ENCODE results near the gene CACNA1S. TPM values are rescaled to one million over a fixed set of nuclear protein-coding genes. Genes with fewer than 3 reads are reported as not detected.
A peak's percentile ranks its signal among the peaks of the same experiment; 100 is the strongest.

CACNA1S gene
- total RNA-seq, 1 donor from 2014 or later: not detected

DNA sequence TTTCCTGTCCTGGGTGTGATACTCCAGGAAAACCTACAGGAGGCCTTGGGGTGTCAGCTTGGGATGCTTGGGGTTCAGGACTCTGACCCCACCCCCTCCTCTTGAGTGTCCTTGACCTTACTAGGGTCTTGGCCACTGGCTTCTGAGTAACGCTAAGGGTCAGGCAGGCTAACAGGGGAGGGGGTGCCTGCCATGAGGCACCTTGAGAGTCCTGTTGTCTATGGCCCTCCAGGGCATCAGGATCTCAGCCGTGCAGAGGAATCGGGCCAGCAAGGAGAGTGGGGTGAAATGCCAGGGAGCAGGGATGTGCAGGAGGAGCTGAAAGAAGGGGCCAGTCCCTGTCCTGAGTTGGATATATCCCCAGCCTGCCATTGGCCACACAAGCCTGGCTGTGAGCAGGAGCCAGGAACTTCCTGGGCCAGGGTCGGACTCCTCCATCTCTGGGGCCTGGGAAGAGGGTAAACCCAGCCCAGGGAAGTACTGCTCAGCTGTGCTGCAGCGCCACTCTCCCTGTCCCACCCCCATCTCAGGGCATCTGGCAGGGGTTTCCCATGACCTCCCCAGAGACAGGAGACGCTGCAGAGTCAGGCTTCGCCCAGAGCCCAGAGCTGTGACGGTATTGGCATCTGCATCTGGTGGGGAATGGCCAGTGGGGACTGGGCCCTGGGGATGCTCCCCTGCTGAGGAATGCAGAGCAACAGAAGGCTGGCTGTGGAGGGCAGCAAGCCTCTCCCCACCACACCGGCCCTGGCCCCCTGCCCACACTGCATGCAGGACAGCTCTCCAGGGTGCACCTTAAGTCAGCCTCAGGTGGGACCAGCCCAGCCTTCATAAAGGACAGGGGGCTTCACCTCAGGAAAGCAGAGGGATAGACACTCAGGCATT lies 95.0 kb downstream of the CACNA1S start:
- DNase-seq (ENCODE audit: low spot score): peak; percentile 45
- ATAC-seq: no peak

DNA sequence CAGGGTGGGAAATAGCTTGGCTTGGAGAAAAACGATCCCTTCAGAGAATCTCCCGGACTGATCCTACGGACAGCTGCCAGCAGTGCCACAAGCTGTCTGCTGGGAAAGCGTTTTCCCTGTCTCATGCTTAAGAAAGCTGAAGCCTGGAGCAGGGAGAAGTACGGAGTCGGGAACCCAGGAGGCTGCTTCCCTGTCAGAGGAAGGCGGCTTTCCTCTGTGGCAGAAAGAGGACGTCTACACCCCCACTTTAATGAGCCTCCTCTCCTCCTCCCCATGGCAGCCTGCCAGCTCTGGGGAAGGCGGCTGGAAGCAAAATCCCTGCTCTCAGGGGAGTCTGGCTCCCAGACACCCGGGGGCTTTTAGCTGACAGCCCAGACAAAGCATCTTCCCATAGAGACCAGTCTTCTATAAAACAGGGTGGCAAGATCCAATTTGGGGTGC lies 96.0 kb downstream of the CACNA1S start:
- ATAC-seq (no peak), DNase-seq (ENCODE audit: low spot score) (no peak)

DNA sequence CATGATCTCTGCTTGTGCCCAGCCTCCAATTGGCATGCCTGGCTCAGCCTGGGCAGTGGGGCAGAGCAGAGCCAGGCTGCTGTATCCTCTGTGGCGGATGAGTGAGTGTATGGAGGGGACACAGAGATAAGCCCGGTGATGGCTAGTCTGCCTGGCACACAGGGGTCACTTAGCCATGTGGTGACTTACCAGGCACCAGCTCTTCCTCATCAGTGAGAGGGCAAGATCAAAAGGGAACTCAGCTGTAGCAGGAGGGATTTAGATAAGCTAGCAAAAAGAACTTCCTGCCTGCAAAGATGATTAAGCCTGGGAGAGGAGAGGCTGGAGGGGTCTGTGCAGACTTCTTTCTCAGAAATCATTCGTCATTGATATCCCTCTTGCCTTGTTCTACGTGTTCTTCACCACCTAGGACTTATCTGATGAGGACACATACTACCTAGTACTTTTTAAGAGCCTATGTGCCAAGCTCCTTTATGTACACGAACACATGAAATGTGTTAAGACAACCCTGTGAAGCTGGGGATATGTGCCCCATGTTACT lies 96.6 kb downstream of the CACNA1S start:
- DNase-seq (ENCODE audit: low spot score) (no peak), ATAC-seq (no peak)

DNA sequence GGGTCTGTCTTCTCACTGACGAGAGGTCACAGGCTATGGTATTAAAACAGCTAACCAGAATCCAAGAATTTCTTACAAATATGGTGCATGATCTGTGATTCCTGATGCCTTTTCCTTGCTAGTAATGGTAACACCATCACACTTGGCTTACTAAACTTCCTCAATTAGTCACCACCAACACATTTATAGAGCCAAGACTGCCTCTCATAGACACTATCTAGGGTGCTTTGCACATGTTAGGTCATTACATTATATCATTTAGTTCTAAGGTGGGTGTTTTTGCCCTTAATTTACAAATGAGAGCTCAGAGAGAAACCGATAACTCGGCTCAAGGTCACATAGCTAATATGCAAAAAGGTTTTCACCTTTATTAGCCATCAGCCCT lies 97.4 kb downstream of the CACNA1S start:
- ATAC-seq: no peak
- DNase-seq (ENCODE audit: low spot score): no peak

GRCh38 chr1:201013991-201014815 lies 98.0 kb downstream of the CACNA1S start:
- DNase-seq (ENCODE audit: low spot score): no peak
- peak; percentile 50 for ATAC-seq

DNA sequence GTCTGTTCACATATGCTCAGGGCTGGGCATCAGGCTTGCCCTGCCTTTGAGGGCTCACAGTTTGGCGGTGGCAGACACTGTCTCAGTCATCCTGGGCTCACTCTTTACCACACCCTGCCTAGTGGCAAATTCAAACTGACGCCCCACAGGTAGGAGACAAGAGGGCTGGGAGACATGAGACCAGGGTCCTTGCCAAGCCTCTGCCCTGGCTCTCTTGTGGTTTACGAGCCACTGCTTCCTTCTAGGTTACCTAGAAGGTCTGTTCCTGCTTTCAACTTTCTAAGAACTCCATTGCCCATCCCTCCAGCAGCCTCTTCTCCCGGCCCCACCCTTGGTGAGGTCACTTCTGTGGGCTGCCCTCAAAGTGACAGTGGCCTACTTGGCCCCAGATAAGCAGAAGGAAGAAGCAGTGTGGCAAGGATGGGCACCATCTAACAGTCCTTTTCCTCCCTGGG lies 99.2 kb downstream of the CACNA1S start:
- DNase-seq (ENCODE audit: low spot score): no peak
- ATAC-seq: no peak

DNA sequence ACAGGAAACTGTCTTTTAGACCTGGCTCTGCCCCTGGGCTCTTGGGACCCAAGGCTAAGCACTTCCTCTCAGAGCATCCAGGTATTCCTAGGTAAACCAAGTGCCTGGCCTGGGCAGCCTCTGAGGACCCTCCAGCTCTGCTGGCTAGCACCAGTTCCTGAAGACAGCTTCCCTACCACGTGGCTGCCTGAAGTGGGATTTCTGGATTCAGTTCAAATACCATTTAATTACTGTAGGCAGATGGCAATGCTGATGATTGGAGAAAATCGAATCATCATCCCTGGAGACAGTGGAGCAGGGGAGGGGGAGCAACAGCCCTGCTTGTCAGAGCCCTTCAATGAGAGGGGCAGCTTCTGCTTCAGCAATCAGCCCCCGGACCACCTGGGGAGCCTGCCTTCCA lies 100.6 kb downstream of the CACNA1S start:
- DNase-seq (ENCODE audit: low spot score) (no peak), ATAC-seq (no peak)

GRCh38 chr1:201009962-201010645 lies 102.1 kb downstream of the CACNA1S start:
- no peak for DNase-seq (ENCODE audit: low spot score)
- no peak for ATAC-seq

GRCh38 chr1:201008666-201009360 lies 103.4 kb downstream of the CACNA1S start:
- ATAC-seq: no peak
- no peak for DNase-seq (ENCODE audit: low spot score)

DNA sequence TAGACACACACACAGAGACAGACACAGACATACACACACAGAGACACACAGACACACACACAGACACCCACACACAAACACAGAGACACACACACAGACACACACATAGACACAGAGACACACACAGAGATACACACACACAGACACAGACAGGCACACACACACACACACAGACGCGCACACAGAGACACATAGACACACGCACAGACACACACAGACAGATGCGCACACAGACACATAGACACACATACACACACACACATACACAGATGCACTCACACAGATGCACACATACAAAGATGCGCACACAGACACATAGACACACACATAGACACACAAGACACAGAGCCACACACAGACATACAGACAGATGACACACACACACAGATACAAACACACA lies 104.7 kb downstream of the CACNA1S start:
- DNase-seq (ENCODE audit: low spot score): no peak

GRCh38 chr1:201006450-201006849 lies 105.8 kb downstream of the CACNA1S start:
- no peak for ATAC-seq
- no peak for DNase-seq (ENCODE audit: low spot score)

More for the DNA sequence above, 104.7 kb downstream of the CACNA1S start:
- no peak for ATAC-seq

GRCh38 chr1:201004732-201005131 lies 107.5 kb downstream of the CACNA1S start:
- no peak for DNase-seq (ENCODE audit: low spot score)
- no peak for ATAC-seq

- DNase-seq (ENCODE audit: low spot score): no peak
- no peak for ATAC-seq
Observed at GRCh38 chr1:201004154-201004553, 108.1 kb downstream of the CACNA1S start.

GRCh38 chr1:201002510-201002909 lies 109.7 kb downstream of the CACNA1S start:
- DNase-seq (ENCODE audit: low spot score) (no peak), ATAC-seq (no peak)

DNA sequence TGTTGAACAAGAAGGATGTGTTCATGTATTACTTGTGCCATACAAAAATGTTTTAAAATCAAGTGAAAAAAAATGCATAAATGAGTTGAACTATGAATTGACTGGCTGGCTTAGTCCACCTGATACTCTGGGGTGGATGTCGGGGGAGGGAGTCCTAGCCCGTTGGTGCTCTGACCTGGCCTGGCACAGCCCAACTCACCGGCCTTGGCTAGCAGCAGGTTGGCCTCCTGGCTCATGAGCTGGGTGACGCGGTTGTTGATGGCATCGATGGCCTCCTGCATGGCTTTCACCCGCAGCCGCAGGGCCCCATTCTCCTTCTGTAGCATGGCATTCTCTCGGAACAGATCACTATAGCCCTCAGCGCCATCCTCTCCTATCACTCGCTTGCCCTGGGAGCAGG lies 110.3 kb downstream of the CACNA1S start:
- peak; percentile 52 for ATAC-seq
- DNase-seq (ENCODE audit: low spot score): no peak

GRCh38 chr1:201000391-201000790 lies 111.8 kb downstream of the CACNA1S start:
- no peak for DNase-seq (ENCODE audit: low spot score)
- no peak for ATAC-seq

DNA sequence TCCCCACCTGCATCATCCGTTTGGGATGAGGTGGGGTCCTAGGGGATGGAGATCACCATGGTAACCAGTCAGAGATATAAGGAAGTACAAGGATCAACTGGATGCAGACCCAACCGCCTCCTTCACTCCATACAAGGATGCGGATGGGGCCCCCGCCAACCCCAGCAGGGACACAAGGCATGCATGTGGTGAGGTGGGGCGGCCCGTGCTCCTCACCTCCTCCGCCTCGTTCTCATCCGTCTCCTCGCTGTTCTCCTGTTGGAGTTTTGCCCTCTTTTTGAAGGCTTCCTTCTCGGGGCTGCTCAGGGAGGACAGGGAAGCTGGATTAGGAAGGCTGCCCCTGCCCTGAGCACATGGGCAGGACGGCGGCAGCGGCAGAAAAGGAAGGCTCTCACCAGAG lies 112.6 kb downstream of the CACNA1S start:
- DNase-seq (ENCODE audit: low spot score) (no peak), ATAC-seq (no peak)

- ATAC-seq (no peak), DNase-seq (ENCODE audit: low spot score) (no peak)
Observed at GRCh38 chr1:200998323-200998722, 113.9 kb downstream of the CACNA1S start.

DNA sequence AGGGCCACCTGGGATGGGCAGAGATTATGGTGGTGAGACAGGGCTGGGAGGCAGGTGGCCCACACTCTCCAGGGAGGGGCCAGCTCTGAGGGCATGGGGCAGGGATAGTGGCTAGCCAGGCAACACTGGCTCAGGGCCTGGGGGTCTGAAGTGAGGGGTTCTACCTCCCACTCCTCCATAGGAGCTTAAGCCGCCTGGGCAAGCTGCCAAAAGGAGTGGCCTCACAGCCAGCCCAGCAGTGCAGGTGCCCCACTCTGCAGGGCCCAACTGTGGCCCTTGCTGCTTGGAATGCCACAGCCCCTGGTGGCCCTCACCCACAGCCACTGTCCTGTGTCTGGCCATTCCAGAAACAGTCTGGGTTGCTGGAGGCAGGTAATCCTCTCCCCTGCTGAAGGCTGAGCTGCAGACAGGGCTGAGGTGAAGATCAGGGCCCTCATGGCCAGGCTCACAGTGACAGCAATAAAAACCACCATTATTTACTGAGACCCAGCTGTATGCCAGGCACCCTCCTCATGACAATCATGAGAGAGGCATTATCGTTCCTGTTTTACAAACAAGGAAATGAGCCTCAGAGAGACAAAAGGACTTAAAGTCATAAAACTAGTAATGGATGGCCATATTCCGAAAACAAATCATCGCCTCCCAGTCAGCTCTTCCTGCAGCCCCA lies 119.7 kb downstream of the CACNA1S start:
- DNase-seq (ENCODE audit: low spot score) (no peak), ATAC-seq (no peak)

DNA sequence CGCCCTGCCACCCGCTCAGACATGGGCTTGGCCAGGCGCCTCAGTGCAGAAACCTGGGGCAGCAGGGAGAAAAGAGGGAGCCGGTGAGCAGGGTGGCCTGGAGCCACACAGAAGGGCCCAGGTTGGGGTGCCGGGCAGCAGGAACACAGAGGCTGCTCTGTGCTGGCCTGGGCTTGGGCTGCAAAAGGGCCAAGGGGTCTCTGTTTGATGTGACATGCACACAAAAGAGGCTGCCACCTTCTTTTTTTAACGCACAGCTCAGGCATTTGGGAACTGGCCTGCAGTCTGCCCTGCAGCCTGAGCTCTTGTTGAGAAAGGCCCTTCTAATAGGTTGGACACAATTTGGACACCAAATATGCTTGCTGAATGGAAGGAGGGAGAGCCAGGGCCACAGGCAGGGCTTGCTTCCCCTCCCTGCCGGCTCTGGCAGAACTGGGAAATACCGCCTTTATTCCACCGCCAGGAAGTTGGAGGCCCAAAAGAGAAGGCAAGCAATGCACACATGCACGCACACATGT lies 121.1 kb downstream of the CACNA1S start:
- DNase-seq (ENCODE audit: low spot score) (no peak), ATAC-seq (no peak)

All from left lobe of liver (tissue), 2 donors.